D721Med (cell line): Measurements from ENCODE around the gene INTS15.

Experiments used
- DNase-seq: peaks from one replicate; pipeline ENCODE4 v3.0.0; 2011; ENCODE audit warnings: low spot score; ENCODE audit not compliant: insufficient read length
- FAIRE-seq: peaks from 2 replicates; lab custom pipeline; 2011; peaks lifted over from hg19 to GRCh38; lab: Jason Lieb, UNC
- CTCF ChIP-seq: IDR thresholded peaks from 2 replicates; pipeline ENCODE4 v1.5.1; 2012; ENCODE audit warnings: mild to moderate bottlenecking, control low read depth; ENCODE audit not compliant: insufficient read depth; ENCODE audit errors: missing control alignments

INTS15 gene

GRCh38 chr7:6646465-6646864, 56.6 kb downstream of the INTS15 start:
- no peak for TF ChIP-seq CTCF
- FAIRE-seq, result no peak
- no peak for DNase-seq

DNA sequence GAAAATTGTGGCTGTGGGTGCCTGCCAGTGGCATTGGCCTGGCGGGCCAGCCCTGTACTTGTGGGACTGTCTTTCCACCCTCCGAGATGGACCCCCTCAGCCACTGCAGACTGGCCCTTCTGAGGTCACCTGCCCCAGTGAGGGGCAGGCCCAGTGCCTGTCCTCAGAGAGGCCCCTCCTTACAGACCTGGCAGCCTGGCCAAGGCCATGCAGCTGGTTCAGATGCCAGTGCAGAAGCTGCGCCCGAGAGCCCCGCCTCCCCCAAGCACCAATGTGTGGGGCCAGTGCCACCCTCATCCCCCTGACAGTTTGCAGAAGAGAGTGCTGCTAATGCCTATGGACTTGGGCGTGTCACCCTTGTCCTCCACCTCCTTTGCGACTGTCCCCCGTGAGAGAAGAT, 57.3 kb downstream of the INTS15 start:
- TF ChIP-seq CTCF, result no peak
- FAIRE-seq, result no peak
- DNase-seq, result no peak

GRCh38 chr7:6647541-6647940, 57.7 kb downstream of the INTS15 start:
- no peak for TF ChIP-seq CTCF
- FAIRE-seq (no peak), DNase-seq (no peak)

- TF ChIP-seq CTCF, result no peak
Measured at GRCh38 chr7:6648066-6648814, 58.4 kb downstream of the INTS15 start.

DNA sequence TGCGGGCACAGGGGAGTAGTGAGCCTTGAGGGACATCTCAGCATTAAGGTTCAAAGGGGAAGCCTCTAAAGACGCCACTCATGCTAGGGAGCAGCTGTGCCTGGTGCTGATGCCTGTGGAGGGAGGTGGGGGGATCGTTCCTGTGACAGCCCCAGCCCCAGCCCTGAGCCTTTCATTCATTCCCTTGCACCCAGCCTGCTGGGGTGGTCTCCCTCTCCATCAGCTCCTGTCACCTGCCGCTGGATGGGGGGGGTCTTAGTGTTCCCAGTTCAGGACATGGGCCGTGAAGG, 58.9 kb downstream of the INTS15 start:
- no peak for TF ChIP-seq CTCF
- DNase-seq, result no peak
- FAIRE-seq, result no peak

More at GRCh38 chr7:6648066-6648814, 58.4 kb downstream of the INTS15 start:
- FAIRE-seq, result no peak
- DNase-seq, result no peak

DNA sequence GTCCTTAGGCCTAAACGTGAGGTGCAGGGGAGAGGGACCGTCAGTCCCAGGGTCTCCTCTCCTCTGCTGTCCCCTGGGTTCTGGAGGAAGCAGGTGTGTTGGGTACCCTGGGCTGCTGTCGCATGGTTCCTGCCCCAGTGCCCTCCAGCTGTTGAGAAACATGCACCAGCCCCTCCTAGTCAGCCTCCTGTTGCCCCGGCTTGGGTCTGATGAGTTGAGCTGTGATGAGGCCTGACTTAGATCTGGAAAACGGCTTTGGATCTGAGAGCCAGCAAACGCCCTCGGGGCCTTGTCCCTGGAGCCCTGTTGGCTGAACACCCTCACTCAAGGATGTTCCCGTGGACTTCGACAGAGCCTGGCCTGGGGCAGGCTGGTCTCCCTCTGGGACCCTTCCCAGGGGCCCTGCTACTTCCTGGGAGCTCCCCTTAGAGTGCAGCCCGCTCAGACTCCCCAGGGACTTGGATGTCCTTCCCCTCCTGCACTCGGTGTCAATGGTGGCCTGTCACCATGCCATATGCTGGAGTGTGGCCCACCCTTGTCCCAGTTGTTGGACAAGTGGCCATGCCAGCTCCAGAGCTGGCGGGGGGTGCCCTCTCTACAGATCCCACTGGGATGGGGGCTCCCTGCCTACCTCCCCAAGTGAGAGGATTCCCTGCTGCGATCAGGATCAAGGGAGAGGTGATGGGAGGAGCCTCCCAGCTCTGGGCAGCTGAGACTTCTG, 59.6 kb downstream of the INTS15 start:
- no peak for DNase-seq
- TF ChIP-seq CTCF, result no peak
- no peak for FAIRE-seq

DNA sequence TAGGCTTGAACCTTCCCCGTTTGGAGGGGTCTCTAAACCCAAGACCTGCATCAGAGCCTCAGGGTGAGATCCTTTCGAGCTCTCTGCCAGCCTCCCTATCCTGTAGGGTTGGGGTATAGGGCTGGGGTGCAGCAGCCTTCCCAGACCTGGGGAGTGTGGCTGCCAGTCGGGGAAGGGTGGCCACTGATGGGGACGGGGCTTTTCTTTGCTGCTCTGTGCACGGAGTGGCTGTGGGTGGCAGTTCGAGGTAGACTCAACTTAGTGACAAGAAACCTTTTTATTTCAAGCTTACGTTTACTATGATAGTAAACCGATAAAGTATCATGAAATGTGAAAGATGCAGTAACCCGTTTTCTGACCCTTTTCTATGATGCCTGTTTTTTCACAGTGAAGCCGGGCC, 60.3 kb downstream of the INTS15 start:
- DNase-seq, result peak; percentile 10
- no peak for FAIRE-seq
- TF ChIP-seq CTCF, result no peak
